Activated B cell treated with CpG ODN at 0.5 μM for 24 hours (primary cell): ENCODE results near the gene UQCC2. TPM values are rescaled to one million over a fixed set of nuclear protein-coding genes. Genes with fewer than 3 reads are reported as not detected.

Source experiments
- ATAC-seq: fragments of 200-7000 bp; cut with Tn5 transposase; one replicate; pipeline ENCODE4 v1.10.0; 2021; ENCODE audit warnings: low read depth, mild to moderate bottlenecking, moderate library complexity
- CTCF ChIA-PET: fragments of 350-600 bp; sonication (Branson Sonifier 250); formaldehyde crosslinking; loops from one replicate; lab custom pipeline; 2021; ENCODE audit warnings: antibody characterized with exemption; lab: Charles Lee
- POLR2A ChIA-PET: fragments of 350-600 bp; sonication (Branson Sonifier 250); formaldehyde crosslinking; loops from one replicate; lab custom pipeline; 2021; ENCODE audit warnings: antibody characterized with exemption; lab: Charles Lee
- DNase-seq: peaks from one replicate; pipeline ENCODE4 v3.0.0; 2022
- H3K27ac Mint-ChIP-seq: one replicate; pipeline ENCODE4 v1.8.0; 2020; ENCODE audit warnings: mixed read lengths
- H3K27me3 Mint-ChIP-seq: one replicate; pipeline ENCODE4 v1.8.0; 2021; ENCODE audit warnings: mixed read lengths
- H3K36me3 Mint-ChIP-seq: one replicate; pipeline ENCODE4 v1.8.0; 2021; ENCODE audit warnings: low read depth, mixed read lengths
- H3K4me1 Mint-ChIP-seq: one replicate; pipeline ENCODE4 v1.8.0; 2021; ENCODE audit warnings: mixed read lengths
- H3K4me3 Mint-ChIP-seq: one replicate; pipeline ENCODE4 v1.8.0; 2020; ENCODE audit warnings: mild to moderate bottlenecking, mixed read lengths
- H3K9me3 Mint-ChIP-seq: one replicate; pipeline ENCODE4 v1.8.0; 2020; ENCODE audit warnings: mixed read lengths
- intact Hi-C: fragments of 100-400 bp; cut with micrococcal nuclease; formaldehyde crosslinking; loops from one replicate; pipeline ENCODE4 v1.15.1; 2024
- total RNA-seq: library from RNA; stranded (reverse); gene quantifications from 2 replicates; pipeline ENCODE4 v1.2.3, GENCODE V29; 2022
- TF ChIP-seq, protein P1 (sequence below): fragments of 200-600 bp; IDR thresholded peaks from one replicate; pipeline ENCODE4 v1.8.0; 2022; ENCODE audit warnings: antibody characterized with exemption, mild to moderate bottlenecking

Gene UQCC2
- total RNA-seq, 1 donor from 2014 or later: 26.2 TPM

DNA sequence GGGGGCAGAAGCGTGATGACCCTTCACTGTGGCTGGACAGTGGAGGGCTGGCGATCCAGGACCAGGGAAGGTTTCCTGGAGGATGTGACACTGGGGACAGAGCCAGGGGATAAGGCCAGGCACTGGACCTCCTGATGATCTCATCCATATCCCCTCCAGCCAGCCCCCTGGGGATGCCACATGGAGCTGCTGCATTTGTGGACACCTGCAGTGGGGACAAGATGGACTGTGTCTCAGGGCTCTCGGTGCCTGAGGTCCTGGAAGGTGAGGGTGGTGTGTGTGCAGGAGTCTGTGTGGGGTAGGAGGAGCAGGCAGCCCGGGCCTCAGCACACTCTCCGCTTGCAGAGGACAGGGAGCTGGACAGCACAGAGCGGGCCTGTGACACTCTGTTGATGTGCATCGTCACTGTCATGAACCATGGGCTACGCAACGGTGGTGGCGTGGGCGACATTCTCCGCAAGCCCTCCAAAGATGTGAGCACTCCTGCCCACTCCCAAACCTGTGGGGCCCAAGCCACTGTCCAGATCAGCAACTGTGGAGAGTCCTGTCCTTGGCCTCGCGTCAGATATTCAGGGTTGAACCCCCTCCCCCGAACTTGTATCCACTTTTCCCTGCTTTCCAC, 19.9 kb downstream of the UQCC2 start:
- TF ChIP-seq, protein P1, sequence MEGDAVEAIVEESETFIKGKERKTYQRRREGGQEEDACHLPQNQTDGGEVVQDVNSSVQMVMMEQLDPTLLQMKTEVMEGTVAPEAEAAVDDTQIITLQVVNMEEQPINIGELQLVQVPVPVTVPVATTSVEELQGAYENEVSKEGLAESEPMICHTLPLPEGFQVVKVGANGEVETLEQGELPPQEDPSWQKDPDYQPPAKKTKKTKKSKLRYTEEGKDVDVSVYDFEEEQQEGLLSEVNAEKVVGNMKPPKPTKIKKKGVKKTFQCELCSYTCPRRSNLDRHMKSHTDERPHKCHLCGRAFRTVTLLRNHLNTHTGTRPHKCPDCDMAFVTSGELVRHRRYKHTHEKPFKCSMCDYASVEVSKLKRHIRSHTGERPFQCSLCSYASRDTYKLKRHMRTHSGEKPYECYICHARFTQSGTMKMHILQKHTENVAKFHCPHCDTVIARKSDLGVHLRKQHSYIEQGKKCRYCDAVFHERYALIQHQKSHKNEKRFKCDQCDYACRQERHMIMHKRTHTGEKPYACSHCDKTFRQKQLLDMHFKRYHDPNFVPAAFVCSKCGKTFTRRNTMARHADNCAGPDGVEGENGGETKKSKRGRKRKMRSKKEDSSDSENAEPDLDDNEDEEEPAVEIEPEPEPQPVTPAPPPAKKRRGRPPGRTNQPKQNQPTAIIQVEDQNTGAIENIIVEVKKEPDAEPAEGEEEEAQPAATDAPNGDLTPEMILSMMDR: no peak
- Mint-ChIP-seq H3K27me3 (no peaks in the 10 kb centered on the region), H3K9me3 (no peaks in the 10 kb centered on the region), H3K4me1 (peaks cover 49% of the 10 kb centered on the region), H3K27ac (no peak overlapping the region), H3K36me3 (peaks cover 76% of the 10 kb centered on the region), H3K4me3 (no peak overlapping the region)
- DNase-seq (no peak), ATAC-seq (no peak)
- CTCF ChIA-PET: interaction anchor here (0.8 to 1.2 kb wide), 2 partner anchors 9 to 102 kb away, joined by 3 to 5 read pairs; no protein-coding TSS in a partner anchor
- intact Hi-C loops: loop anchor here (2.0 kb wide), 1 partner anchor 59 kb away; no protein-coding TSS in a partner anchor
- POLR2A ChIA-PET: no interaction called here

DNA sequence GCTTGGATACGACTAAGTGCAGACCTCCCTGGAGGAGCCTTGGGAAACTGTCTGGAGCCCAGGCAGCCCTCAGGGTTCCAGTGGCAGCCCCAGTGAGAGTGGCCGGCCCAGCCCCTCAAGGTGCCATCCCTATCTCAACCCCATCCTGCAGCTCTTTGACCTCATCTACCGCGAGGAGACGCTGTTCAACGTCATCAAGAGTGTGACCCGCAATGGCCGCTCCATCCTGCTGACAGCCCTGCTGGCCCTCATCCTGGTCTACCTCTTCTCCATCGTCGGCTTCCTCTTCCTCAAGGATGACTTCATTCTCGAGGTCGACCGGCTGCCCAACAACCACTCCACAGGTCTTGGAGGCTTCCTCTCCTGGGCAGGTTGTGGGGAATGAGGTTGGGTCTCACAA, 20.7 kb downstream of the UQCC2 start:
- TF ChIP-seq, protein P1: no peak
- no peak overlapping the region for H3K4me3 Mint-ChIP-seq
- H3K4me1 Mint-ChIP-seq: peaks cover 41% of the 10 kb centered on the region
- ChIA-PET POLR2A (interaction anchor here (0.6 to 0.9 kb wide), 2 partner anchors 20 to 852 kb away, joined by 3 to 6 read pairs; partner anchors contain the start of genes TAP2 and UQCC2), CTCF (interaction anchor here (0.8 kb wide), 1 partner anchor 10 kb away, joined by 3 read pairs; no protein-coding TSS in a partner anchor)
- no peaks in the 10 kb centered on the region for H3K9me3 Mint-ChIP-seq
- DNase-seq (no peak), ATAC-seq (no peak)
- no peaks in the 10 kb centered on the region for H3K27me3 Mint-ChIP-seq
- no peak overlapping the region for H3K27ac Mint-ChIP-seq
- intact Hi-C loops: no loop called here
- H3K36me3 Mint-ChIP-seq: peaks cover 81% of the 10 kb centered on the region

DNA sequence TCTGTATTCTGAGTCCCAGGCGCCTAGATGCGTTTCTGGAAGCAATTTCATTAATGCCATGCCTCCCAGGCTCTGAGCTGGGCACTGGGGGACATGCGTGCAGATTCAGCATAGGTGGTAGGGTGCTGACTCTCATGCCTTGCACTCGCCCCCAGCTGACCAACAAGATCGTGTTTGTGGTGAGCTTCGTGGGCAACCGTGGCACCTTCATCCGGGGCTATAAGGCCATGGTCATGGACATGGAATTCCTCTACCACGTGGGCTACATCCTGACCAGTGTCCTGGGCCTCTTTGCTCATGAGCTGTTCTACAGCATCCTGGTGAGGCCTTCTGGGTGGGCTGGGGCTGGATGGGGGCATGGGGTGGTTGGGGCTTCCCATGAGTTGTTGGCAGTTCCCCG, 21.6 kb downstream of the UQCC2 start:
- DNase-seq (no peak), ATAC-seq (no peak)
- intact Hi-C loops: no loop called here
- Mint-ChIP-seq H3K9me3 (no peaks in the 10 kb centered on the region), H3K4me3 (no peak overlapping the region), H3K27me3 (no peaks in the 10 kb centered on the region), H3K4me1 (peaks cover 32% of the 10 kb centered on the region), H3K36me3 (peaks cover 89% of the 10 kb centered on the region), H3K27ac (no peak overlapping the region)
- TF ChIP-seq, protein P1: no peak
- ChIA-PET POLR2A (interaction anchor here (0.9 kb wide), 1 partner anchor 21 kb away, joined by 3 read pairs; the partner anchor contains the start of gene UQCC2), CTCF (no interaction called here)

DNA sequence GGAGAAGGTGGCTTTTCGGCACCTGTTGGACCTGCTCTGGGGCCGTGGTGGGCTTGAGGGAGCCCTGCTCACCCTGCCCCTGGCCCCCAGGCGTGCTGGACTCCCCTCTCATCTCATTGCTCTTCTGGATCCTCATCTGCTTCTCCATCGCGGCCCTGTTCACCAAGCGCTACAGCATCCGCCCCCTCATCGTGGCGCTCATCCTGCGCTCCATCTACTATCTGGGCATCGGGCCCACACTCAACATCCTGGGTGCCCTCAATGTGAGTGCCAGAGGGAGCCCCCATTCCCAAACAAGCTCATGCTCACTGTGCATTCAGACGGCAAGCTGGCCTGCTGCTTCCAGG, 22.4 kb downstream of the UQCC2 start:
- ChIA-PET CTCF (no interaction called here), POLR2A (interaction anchor here (0.5 to 0.6 kb wide), 2 partner anchors 52 to 99 kb away, joined by 3 to 4 read pairs; no protein-coding TSS in a partner anchor)
- no peak for ATAC-seq
- intact Hi-C loops: no loop called here
- H3K4me3 Mint-ChIP-seq: no peak overlapping the region
- DNase-seq: no peak
- TF ChIP-seq, protein P1: no peak
- no peak overlapping the region for H3K27ac Mint-ChIP-seq
- H3K27me3 Mint-ChIP-seq: no peaks in the 10 kb centered on the region
- H3K4me1 Mint-ChIP-seq: peaks cover 25% of the 10 kb centered on the region
- H3K36me3 Mint-ChIP-seq: peaks cover 89% of the 10 kb centered on the region
- H3K9me3 Mint-ChIP-seq: no peaks in the 10 kb centered on the region

DNA sequence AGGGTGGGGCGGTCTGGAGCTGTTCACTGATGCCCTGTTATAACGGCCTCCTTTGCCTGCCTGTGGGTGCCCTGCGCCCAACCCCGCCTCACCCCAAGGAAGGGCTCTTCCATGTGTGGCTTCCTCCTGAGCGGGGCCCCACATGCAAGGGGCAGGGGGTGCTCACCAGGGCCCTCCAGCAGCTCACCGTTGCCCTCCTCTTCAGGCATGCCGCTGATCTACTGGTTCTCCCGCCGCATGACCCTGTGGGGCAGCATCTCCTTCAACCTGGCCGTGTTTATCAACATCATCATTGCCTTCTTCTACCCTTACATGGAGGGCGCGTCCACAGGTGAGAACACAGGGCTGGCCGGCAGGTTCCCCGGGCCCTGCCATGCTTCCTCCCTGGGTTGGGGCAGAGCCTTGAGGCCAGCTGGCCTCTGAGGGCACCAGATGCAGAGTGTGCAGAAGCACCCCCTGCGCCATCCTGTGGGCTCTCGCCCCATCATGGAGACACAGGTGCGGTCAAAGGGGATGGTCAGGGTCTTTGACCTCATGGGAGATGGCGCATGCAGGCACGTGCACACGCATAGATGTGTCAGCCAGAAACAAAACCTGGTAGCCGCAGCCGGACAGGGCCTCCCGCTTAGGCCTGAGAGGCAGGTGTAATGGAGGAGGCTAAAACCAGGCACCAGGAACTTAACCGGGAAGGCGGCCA, 22.9 kb downstream of the UQCC2 start:
- no peak overlapping the region for H3K27ac Mint-ChIP-seq
- ATAC-seq: no peak
- no peak overlapping the region for H3K4me3 Mint-ChIP-seq
- ChIA-PET POLR2A (interaction anchor here (0.5 to 0.6 kb wide), 3 partner anchors 53 to 99 kb away, joined by 3 to 6 read pairs (median 4); no protein-coding TSS in a partner anchor), CTCF (interaction anchor here (0.9 kb wide), 1 partner anchor 12 kb away, joined by 3 read pairs; no protein-coding TSS in a partner anchor)
- TF ChIP-seq, protein P1: no peak
- H3K4me1 Mint-ChIP-seq: peaks cover 19% of the 10 kb centered on the region
- H3K27me3 Mint-ChIP-seq: no peaks in the 10 kb centered on the region
- intact Hi-C loops: no loop called here
- DNase-seq: no peak
- H3K36me3 Mint-ChIP-seq: peaks cover 92% of the 10 kb centered on the region
- no peaks in the 10 kb centered on the region for H3K9me3 Mint-ChIP-seq
